HG03108 (cell line): ENCODE measurements around the gene CHI3L1.

Experiments used
- ATAC-seq: cut with Tn5 transposase; IDR thresholded peaks from one replicate; pipeline ENCODE4 v1.9.1; 2021; ENCODE audit warnings: moderate library complexity; ENCODE audit not compliant: unreplicated experiment

The CHI3L1 gene

DNA sequence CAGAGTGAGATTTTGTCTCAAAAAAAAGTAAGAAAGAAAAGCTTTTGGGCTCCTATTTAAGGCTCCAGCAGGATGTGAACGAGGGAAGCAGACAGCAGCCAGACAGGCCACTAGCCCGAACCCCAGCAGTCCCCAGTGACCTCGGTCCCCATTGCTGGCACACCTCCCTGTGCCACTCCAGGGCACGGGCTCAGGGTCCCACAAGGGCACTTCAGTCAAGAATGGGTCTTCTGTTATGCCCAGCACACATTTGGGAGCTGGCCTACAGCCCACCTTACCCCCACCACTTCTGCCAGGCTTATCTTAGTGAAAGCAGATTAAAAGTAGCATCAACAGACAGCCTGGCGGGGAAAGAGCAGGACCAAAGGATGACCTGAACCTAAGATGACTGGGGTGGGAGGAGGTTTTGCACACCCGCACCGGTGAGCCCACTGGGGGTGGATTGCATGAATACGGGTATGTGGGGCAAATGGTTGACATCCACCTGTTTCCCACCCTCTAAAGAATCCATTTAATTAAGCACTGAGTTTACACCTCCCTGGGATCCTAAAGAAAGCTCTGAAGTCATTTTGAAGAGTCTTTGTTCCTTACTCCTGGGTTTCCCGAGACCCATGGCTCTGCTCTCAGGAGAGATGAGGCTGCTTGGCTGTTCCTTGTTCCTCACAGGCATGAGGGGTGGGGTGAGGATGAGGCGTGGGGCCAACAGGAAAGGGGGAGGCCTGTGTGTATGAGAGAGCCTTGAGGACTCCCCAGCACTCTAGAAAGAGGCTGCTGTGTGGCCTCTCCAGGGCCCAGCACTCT is 4.7 kb downstream of the CHI3L1 start:
- ATAC-seq, result no peak

DNA sequence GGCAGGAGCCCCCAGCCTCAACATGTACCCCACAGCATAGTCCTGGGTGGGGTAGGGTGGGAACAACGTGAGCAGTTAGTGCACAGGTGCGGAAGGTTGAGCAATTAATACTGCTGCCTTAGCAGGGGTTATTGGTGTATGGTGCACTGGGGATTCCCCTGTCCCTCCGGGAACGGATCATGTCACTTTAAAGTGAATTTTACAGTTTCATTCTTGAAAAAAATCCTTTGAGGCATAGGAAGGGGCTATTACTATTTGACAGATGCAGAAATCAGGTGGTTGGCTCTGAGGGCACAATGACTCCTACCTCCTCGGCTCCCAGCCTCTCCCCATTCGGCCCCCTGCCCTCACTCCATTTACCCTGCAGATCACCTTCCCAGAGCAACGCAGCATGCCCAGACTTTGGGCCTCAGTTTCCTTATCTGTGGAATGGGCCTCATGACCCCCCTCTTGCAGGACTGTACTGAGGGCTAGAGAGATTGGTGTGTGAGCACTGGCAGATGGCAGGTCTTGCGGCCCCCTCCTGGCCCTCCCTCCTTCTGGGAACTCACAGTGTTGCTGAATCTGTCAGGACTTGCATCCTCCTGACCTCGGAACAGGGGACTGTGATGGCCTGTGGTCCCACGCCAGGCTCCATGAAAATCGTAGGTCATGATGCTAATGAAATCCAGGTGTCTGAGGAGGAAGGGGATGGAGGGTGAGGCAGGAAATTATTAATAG is 5.7 kb downstream of the CHI3L1 start:
- no peak for ATAC-seq

DNA sequence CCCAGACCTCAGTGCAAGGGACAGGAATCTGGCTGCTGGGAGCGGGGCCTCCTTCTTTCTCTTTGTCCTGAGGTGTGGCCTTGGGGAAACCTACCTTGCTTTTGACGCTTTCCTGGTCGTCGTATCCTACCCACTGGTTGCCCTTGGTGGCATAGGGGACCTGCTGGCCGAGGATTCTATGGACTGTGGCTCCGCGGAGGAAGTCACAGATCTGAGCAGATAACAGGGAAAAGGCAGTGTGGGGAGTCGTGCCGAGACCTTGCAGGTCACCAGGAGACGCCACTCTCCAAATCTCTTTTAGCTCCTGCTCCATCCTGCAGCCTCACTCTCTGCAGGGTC is 6.9 kb downstream of the CHI3L1 start:
- no peak for ATAC-seq

DNA sequence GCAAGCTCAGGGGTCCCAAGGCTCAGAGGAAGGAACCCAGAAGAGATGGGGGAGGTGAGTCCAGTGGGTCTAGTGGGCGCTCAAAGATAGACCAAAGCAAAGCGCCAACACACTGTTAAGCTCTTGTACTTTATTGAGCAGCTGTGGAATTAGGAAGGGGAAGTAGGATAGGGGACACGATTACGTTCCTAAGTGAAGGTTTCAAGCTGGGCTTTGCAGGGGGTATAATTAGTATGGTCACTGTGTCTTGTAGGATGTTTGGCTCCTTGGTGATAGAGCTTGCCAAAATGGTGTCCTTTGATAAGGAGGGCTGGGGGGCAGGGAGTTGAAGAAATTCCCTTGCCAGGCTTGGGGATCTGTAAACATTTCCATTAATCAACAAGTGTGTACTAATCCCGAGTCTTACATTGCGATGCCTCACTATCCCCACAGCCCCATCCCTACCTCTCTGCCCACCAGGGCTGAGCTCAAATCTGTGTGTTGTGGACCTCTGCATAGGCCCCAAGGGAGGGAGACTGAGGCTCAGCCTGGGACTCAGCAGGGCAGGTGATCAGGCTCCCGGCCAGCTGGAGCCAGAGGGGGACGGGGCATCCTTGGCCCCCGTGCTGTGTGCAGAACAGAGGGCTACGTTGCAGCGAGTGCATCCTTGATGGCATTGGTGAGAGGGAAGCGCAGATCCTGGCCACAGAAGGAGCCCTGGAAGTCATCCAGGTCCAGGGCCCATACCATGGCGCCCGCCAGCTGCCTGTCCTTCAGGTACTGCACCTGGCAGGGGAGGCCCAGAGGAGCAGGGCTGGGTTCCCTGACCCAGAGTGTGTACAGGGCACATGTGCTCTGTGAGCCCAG is 7.5 kb downstream of the CHI3L1 start:
- ATAC-seq, result no peak

DNA sequence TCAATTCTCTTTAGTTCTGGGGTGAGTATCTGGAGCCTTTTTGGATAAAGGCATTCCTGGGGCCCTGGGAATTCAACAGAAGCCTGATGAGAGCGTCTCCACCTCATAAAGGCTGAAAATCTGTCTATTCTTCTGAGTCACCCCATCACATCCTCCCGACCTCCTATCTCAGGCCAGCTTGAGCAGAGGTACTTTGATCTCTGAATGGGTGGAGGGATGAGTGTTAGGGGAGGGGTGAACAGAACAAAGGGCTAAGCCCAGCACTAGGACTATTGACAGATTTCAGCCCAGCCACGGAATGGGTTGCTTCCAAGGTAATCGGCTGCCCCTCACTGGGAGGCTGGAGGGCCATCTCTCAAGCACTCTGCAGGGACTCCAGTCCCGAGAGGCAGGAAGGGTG is 8.4 kb downstream of the CHI3L1 start:
- ATAC-seq, result no peak

DNA sequence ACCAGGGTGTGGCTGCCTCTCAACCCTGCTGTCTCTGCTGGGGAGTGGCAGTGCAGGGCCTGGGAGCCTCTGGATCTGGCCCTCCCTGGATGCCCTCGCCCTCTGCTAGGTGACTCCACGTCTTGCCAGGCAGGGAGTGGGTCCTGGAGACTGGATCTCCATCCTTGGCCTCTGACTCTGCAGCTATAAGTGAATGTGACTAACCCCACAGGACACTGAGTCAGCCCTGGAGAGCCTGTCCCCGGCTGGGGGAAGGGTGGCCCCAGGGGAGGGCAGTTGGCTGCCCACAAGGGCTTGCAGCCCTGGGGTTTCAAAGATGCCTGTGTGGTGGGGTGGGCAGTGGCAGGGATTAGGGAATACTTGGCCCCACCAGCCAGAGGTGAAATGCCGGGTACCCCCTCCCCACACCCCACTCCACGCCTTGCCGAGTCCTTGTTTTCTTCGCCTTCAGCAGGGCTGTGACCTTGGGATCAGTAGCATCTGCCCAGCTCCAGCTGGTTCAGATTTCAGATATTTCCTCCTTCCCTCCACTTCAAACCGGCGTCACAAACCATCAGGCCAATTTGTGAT is 8.9 kb downstream of the CHI3L1 start:
- ATAC-seq, result no peak

DNA sequence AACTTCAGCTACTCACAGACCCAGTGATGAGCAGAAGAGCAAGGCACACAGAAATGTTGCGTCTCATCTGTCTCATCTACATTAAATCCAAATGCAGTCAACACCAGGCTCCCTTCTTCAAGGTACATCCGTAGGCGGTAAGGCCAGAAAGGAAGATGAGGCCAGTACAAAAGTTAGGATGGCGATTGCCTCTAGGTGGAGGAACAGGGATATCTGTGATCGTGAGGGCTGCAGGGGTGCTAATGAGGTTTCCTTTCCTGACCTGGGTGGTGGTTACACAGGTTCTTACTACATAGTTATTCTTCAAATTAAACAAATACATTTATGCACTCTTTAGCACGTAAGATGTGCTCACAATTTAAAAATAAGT is 9.5 kb downstream of the CHI3L1 start:
- no peak for ATAC-seq

DNA sequence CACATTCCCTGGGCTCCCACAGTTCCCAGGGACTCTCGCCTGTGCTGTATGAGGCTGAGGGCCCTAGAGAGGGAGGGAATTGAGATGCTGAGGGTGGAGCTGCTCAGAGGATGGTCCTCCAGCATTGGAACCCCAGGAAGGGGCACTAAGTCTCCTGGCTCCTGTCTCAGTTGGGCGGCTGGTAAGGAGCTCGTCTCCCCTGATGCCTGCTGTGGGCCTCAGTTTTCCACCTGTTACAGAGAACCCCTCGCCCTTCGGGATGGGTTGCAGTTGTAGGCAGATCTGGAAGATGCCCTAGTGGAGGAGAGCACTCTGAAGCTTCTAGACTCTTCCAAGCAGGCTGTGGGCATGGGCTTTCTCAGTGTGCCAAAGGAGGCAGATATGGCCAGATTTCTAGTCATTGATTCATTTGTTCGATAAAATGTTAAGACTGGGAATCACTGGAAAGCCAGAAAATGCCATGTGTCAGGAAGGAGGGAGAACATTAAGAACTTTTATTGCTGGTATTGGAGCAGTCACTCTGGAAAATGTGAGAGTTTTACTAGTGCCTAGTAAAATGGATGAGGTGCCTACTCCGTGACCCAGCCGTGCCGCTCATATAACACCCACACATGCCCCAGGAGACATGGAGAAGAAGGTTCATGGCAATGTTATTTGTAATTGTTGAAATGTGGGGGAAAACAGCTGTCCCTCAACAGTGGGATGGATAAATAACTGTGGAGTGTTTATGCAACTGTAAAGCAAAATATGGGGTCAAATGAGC is 10.1 kb downstream of the CHI3L1 start:
- no peak for ATAC-seq

DNA sequence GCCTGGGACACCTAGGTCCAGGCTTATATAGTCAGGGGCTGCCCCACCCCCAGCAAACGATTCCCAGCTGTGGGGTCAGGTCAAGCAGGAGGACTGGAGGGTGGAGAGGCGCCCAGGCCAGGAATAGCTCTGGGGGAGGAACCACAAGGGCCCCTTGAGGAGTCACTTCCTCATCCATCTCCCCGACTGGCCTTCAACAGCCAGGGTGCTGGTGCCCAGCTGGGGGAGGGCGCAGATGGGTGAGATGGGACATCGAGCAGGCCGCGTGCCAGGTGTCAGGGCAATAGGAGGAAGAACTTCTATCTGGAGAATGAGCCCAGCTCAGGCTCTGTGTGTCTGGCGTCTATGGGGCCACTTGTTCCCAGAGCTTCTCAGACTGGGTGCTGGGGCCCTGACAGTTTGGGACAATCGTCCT is 10.7 kb downstream of the CHI3L1 start:
- no peak for ATAC-seq

DNA sequence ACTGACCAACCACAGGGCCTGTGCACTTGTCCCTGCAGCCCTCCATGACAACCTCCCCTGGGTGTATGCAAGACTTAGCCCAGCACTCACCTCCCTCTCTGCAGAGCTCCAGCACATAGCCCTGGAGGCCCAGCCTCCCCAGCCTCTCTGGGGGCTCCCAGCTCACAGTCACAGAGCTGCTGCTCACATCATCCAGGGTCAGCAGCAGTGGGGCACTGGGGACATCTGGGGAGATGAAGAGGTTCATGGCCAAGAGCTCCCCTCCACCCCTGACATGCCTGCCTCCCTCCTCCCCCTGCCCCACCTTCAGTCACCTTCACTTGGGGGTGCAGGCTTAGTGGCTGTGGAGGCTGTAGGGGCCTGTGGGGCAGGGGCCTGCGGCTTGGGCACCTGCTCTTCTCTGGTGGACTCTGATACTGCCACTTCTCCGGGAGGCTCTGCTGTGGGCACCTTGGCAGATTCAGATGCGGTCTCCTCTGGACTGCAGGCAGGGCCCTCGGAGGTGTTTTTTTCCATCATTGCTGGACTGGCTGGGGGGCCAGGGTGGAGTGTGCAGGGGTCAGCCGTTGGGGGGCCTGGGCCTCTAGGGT is 11.2 kb downstream of the CHI3L1 start, which contains the start of gene MYBPH:
Gene MYBPH (minus strand): TSS at position 590 of the 590 bp plus-strand sequence. CDS start 71 bp downstream, at position 519.
- no peak for ATAC-seq

DNA sequence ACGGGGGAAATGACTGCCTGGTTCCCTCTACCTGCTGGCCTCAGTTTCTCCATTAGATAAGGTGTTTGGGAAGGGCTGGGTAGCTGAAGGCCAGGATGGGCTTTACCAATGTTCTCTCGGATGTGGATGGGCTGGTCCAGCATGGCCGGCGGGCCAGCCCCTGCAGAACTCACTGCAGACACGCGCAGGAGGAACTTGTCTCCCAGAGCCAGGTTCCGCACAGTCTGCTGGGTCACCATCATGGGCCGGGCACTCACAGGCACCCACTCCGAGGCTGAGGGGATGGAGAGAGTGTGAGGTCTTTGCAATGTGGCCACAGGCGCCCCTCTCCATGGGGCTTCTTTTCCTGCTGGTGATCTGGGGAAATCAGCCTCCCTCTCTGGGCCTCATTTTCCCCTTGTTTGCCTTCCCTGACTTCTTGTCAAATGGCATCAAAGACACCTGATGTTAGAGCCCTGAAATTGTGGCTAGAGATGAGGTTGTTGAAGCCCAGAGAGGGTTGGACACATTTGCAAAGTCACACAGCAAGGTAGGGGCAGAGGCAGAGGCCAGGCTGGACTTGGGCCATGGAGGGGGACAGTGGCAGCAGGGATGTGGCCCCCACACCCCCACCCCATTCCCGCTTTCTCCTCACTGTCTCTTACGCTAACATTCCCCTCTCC is 12.0 kb downstream of the CHI3L1 start:
- ATAC-seq, result no peak

DNA sequence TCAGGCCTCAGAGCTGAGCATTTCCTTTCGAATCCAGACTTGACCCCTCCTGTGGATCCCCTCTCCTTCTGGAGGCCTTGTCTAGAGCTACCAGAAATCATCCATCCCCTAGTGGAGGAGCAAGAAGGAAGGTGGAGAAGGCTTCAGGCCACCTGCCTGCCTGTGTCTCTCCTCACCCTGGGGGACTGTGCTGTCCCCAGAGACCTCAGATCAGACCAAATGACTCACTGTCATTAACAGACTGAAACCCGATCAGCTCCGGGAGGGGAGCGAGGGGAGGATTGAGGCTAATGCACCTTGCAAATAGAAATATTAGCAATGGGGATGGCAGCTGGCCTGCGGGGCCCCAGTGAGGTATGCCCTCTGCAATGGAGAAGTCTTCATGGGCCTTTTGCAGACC is 12.9 kb downstream of the CHI3L1 start:
- ATAC-seq, result peak; percentile 82

DNA sequence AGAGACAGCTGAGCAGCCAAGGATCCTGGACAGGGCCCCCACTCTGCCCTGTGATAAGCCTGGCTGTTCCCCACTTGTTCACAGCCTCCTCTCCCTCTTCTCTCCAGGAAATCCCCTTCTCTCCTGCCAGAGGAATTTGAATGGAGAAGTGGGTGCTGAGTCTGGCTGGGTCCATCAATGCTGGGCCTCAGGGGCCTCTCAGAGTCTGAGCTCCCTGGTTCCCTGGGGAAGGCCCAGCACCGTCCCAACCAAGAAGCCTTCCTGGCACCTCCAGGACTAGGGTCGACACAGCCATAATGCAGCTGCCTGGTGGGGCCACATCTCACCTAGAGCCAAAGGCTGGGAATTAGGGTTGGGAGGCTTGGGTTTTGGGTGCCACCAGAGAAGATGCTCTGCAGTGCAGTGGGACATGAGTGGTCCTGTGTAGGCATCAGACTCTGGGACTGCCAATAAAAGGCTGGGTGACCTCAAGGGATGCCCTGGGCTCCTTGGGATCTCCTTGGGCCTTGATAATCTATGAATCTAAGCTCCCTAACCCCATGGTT is 13.4 kb downstream of the CHI3L1 start:
- ATAC-seq, result peak; percentile 9

DNA sequence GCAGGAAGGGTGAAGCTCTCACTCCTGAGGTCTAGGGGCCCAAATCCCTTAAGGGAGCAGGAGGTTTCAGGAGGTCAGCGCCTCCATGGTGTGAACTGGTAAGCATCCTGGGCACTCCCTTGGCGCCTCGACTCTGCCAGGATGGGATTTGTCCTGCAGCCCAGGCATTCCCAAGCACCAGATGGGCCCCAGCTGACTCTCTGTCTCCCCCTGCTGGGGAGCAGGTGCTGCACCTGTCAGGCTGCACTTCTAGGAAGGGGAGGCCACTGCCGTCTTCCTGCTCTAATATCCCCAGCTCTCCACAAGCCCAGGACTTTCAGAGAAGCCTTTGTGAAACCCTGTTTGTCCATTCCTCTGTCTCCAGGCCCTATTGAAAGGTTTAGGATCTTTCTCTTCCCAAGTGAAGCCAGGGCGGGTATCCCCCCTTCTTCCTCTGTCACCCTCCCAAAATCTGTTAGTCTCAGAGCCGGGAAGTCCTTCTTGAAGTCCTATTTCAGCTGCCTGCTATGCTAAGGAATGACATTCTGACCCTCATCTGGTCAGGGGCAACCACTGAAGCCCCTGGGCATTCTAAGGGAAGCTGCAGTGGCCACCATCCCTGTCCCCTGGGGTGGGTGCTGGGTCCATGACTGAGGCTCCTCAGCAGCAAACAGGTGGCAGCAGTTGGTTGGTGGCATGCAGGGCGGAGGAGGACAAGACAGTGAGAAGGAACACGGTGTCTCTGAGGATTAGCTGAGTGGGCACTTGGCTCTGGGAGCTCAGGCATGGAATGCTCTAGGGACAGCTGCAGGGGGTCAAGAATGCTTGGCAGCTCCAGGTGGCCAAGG is 14.1 kb downstream of the CHI3L1 start:
- no peak for ATAC-seq

DNA sequence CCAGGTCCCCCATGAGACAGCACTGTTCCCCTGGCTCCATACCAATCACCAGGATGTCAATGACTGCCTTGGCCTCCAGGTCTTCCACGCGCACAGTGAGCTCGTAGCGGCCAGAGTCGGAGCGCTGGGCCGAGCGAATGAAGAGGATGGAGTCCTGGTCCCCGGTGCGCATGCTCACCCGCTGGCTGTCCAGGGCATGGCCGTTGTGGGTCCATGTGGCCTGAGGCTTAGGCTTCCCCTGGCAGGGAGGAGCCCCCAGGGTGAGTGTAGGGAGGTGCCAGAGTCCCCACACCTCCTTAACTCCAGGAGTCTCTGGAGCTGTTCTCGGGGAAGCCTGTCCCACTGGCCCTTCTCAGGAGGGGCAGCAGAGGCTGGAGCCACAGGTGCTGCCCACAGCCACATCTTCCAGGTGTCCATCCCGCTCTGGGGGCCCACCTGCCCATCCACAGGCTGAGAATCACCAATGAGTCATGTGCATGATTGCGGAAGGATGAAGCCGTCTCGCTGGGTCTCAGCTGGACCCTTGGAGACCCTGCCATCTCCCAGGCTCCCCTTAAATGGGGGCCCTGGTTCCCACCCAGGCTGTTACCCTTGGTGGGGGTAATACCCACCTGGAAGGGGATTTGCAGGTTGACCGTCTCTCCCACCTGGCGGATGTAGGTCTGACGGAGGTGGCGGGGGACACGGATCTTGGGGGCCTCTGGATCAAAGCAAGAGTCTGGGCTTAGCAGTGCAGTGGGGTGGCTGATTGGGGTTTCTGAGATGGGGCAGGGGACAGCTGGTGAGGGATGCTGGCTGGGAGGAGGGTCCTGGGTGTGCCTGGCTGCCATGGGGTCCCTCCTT is 14.9 kb downstream of the CHI3L1 start:
- ATAC-seq, result no peak

DNA sequence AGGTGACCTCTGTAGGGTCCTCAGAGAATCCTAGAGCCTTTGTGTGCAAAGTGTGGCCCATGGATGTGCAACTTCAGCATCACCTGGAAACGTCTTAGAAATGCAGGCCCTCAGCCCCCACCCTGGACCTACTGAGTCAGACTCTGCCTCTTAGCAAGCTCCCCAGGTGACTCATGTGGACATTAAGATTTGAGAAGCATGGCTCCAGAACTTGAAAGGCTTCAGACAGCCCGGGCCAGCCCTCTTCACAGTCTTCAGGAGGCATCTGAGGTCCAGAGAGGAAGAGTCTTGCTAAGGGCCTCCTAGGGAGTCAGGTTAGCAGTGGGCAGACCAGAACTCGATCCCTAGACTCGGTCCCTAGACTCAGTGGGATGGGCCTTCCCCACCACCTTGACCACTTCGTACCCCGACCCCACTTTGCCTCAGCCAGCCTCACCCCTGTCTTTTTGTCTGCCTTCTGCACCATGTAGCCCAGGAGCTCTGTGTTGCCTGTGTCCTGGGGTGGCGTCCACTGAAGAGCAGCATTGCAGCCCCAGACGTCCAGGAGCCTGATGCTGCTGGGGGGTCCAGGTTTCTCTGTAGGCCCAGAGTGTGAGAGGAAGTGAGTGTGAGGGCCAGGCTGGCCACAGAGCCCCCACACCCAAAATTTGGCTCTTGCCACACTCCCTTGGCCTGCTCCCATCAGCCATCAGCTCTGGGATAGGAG is 15.7 kb downstream of the CHI3L1 start:
- ATAC-seq, result no peak
